GM19467 (cell line): ENCODE results near the gene TMEM260.
"Not testable (repeated sequence)": the region's sequence is repeated elsewhere in the genome, so short reads cannot be mapped to it uniquely, and the experiment has no call there.

ENCODE experiments used
- ATAC-seq: cut with Tn5 transposase; IDR thresholded peaks from one replicate; pipeline ENCODE4 v1.9.1; 2021; ENCODE audit warnings: mild to moderate bottlenecking, moderate library complexity; ENCODE audit not compliant: unreplicated experiment

TMEM260 gene

DNA sequence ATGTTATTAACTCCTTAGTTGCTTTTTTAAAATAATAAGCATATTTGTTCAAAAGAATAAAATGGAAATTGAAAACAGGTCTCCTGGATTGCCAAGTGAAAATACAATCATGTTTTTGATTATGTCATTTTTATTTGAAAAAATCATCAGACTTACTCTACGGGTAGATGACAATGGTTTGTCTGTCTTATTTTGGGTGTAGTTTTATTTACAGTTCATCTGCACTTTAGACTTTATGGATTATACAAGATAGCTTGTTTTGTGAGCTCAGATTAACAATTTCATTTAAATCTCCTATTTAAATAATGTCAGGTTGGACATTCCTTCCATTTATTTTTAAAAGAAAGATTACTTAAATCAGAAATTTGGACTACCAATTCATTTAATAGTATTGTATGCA is 14.8 kb downstream of the TMEM260 start:
- ATAC-seq = no peak

DNA sequence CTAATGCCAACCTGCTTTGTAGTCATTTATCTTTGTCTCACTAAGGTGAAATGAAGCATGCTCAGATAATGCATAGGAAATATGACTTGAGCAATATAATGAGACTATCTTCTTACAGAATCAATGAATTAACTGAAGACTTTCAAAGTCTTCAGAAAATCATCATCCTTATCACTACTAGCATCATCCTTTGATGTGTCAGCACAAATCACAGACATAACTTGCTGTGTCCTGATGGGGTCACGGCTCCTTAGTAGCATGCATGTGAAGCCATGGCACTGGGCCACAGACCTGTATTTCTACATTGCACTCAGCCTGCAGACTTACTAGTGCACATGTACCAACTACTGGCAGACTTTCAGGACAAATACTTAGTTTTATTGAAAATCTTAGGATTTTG is 18.9 kb downstream of the TMEM260 start:
- ATAC-seq = no peak

DNA sequence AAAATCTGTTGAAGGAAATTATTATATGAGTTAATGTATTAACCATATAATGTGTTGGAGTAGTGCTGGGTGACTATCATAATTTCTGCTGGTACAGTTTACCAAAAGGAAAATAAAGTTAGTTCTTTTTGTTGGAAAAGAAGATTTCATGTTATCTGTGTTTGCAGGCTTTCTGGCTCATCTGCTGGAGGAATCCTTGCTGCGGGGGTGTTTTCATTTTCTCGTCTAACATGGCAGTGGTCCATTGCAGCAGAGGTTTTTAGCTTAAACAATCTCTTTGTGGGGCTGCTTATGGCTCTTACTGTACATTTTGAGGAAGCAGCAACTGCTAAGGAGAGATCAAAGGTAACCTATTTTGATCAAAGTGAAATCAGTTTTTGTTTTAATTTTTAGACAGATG is 24.1 kb downstream of the TMEM260 start:
- ATAC-seq = no peak

DNA sequence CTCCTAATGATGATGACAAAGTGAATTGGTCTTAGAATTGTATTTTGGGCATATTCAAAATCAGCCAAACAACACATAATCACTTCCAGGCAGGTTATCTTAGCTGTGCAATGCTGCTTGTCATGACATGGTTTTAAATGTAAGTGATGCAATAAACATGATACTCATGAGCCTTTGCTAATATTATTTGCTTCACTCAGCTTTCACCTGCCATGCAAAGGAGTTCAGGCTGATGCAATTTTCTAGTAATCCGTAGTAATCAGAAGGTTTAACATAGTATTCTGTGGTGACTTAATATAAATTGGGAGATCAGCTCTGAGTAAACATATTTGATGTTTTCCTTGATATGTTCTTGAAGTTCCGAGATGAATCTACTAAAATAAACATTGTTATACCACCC is 29.1 kb downstream of the TMEM260 start:
- no peak for ATAC-seq

DNA sequence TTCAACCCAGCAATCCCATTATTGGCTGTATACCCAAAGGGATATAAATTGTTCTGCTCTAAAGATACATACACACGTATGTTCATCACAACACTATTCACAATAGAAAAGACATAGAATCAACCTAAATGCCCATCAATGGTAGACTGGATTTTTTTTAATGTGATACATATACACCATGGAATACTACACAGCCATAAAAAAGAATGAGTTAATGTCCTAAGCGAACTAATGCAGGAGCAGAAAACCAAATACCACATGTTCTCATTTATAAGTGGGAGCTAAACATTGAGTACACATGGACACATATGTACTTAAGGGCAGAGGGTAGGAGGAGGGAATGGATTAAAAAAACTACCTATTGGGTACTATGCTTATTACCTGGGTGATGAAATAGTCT is 32.1 kb downstream of the TMEM260 start:
- ATAC-seq = not testable (repeated sequence)

DNA sequence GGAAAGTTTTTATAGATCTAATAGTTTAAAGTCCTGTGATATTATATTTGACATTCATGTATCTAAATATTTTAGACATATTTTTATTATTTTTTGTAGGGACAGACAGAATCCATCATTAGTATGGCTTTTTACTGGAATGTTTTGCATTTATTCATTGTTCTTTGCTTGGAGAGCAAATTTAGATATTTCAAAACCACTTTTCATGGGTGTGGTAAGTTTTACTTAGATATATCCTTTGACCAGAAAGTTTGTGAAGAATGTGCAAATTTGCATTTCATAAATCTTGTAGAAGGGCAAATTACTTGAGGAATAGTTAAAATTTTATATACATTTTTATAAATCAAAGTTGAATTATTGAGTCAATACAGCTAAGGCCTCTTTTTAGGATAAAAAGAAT is 37.5 kb downstream of the TMEM260 start:
- ATAC-seq = no peak

DNA sequence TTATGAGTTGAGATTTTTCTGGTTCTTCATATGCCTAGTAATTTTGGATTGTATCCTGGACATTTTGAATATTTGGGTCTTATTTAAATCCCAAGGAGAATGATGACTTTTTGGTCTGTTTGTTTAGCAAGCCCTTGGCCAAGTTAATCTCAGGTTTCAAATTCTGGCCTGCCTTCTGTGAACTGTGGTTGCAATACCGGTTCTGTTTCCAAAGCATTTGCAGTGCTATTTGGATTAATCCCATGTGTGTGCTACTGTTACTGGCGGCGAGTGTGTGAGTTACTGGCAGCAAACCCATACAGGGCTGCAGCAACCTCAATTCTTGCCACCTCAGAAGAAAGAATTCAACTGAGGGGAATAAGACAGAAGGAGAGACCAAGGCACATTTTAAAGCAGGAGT is 51.1 kb downstream of the TMEM260 start:
- ATAC-seq = no peak

DNA sequence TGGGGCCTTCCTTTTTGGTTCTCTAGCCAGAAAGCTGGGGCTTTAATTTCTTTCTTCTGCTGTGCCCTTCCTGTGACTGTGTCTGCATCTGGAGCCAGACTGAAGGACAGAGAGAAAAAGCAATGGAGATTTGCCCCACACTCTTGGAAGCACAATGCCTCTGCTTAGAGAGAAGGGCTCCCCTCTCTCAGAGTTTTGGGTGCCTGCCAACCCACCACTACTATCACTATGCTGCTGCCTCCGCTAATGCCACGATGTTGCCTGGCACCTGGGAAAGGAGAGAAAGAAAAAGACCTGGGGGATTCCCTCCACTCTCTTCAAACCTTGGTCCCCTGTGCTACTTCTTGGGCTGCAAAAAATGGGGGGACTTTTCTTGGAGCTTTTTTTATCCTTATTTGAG is 52.6 kb downstream of the TMEM260 start:
- no peak for ATAC-seq

DNA sequence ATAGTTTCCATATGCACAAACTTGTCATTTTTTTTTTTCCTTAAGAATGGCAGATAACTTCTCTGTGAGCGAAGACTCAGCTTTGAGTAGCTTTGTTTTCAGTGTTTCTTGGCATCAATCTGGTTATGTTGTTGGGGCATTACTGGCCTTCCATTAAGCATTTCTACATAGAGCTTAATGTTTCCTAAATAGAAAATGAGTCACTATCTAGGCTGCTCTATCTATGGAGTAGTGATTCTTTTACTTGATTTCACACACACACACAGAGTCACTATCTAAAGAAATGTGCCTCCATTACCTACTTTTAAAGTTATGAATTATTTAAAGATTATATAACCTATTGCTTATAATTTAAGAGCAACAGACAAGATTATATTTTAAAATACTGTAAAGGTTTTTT is 53.9 kb downstream of the TMEM260 start:
- no peak for ATAC-seq

DNA sequence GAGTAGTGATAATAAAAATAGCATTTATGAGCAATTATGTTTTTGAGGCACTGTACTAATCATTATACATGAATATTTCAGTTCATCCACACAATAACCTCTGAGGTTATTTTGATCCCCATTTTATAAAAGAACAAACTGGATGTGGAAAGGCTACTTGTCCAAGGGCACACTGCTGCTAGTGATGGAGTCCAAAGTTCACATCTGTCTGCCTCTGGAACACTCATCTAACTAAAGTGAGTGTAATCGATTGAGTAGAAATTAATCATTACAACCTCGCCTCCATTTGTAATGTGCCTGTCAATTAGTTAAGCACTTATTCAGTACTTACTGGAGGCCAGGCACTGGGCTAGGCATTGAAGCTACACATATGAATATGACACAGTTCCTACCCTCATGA is 55.4 kb downstream of the TMEM260 start:
- no peak for ATAC-seq

DNA sequence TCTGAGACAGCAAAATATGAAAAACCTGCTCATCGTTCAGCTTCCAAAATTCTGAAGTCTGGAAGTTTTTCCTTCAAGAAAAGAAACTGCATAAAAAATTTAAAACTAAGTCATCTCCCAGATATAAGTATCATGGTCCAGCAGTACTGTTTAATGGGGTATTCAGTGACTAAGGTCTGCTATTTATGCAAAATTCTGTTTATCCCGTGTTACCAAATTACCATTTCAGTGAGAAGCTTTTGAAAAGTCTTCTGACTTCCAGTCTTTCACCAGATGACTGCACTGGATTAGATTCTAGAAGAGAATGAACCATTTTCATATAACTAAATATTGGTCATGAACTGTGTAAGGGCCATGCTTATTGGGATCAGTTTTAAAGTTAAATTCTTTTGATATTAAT is 67.9 kb downstream of the TMEM260 start:
- no peak for ATAC-seq

DNA sequence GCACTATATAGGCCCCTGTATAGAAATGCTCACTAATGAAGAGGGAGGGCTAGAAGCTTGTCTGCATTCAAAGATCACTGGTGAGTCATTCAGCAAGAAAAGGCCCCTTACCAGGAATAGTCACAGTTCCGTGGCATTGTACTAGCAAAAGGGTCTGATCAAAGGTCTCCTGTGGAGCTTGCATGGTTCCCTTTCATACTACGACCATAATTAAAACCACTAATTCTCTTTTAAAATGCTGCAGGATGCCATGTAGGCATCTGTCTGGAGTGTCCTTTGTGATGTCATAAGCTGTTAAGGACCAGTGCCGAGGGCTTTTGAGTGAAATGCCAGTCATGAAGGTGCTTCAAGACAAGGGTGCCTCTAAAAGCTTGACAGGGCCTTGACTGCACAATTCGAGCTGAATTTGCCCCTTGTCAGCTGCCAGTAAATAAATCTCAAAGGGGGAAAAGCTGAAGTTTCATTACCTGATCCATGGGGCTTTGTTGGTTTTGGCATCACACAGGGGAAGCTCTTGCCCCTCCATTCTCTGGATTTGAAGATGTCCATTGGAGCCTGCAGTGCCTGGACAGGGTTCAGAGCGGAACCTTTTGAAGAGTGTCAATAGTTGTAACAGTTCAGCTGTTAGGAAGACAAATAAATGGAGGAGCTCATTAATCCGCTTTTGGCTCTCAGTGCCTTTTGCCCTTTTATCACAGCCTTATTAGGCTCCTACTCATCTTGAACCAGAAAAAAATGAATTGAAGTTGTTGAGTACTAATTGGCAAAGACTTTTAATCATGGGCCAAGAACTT is 69.1 kb downstream of the TMEM260 start:
- no peak for ATAC-seq

DNA sequence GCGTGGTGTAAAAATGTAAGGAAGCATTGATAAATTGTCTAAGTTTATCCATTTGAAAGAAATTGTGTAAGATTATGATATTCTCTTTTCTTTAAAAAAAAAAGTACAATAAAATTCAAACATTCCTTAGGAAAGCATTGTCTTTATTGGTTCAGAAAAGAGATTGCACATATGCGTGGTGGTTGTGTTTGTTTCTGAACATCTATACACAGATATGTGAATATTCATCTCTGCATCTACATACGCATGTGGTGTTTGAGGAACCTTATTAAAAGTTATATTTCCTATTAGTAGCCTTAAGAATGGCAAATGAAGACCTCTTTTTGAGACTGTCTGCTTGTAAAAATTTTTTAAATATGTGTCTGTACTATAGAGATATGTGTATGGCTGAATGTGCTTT is 69.8 kb downstream of the TMEM260 start:
- ATAC-seq = no peak

DNA sequence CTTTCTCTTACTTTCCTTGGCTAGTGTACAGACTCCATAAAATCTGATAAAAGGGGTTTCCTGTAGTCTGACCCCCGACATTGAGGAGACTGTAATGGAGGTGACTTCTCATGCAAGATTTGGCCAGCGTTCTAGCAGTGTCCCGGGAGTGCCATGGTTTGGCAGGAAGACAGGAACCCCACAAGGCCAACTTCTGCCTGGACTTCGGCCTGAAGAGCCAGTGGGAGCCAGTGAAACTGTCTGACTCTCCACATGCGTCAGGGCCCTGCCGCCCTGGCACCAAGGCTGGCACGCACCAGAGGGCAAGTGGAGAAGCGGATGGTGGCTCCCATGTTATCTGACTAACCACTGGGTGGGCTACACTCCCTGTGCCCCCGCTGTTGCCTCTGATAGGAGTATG is 70.5 kb downstream of the TMEM260 start:
- ATAC-seq = no peak

DNA sequence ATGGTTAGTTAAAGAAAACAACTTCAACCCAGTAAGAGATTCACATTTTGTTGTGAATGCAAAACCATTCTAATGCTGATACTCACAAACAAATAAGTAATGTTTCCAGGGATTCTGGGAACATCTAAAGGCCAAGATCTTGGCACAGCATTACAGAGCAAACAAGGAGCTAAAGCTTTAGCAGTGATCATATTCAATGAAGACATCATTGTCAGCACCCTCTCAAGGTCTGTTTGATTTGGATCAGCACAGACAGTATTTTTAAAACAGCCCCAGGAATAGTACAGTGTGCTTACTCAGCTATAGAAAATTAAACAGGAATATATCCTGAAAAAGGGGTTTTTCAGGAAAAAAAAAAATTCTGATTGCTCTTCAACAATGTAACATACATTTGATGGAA is 71.4 kb downstream of the TMEM260 start:
- no peak for ATAC-seq

DNA sequence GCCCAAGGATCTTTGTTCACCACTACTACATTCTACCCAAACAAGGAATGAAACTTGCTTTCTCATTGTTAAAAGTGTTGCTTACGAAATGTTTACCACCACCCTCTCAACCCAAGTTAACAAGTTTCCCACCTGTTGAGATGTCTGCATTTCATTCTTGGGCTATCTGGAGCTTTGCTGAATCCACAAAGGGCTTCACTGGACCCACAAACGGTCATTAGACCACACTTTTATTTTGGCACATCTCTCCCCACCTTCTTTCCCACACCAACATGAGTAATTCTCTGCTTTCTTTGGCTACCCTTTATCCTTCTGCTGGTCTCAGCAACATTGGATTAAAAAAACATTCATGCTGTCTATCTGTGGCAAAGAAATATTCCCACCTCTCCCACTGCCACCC is 78.0 kb downstream of the TMEM260 start:
- ATAC-seq = no peak

DNA sequence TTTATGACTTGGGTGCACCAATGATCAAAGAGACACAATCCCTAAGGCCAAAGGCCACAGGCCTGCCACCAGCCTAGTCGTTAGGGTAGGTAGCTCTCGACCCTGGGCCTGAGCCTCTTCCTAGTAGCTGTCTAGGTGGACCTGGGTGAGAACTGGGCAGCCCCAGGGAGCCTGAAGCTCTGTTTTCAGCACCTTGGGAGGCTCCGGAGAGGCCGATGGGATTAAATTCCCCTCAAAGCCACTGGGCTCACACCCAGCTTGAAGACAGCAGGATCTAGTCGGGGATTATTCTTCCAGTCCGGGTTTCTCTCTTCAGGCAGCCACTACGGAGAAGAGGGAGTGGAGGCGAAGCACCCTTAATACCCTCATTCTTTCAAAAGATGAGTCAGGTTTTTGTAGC is 79.8 kb downstream of the TMEM260 start:
- ATAC-seq = no peak

DNA sequence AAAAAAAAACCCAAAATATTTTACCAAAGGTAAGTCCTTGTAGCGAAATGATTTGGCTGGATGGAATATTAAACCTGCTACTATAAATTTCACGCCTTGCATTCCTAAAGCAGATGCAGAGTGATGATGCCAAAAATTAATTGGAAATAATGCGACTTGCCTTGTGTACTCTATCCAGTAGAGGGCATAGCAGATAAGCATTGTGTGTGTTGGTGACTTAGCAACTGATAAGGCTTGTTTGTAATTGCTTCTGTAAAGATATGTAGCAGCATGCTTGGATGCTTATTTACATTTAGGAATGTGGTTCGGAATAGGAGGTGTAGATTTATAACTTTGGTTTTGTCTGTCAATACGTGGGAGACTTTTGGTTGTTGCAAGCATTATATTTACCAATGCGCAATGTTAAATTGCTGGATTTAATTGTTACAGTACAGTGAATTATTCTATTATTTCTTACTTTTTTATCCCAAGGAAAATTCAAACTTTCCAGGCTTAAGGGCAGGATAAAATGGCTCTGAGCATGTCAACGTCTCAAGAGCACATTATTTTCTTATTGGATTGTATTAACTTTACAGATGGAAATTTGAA is 80.5 kb downstream of the TMEM260 start:
- ATAC-seq = no peak

DNA sequence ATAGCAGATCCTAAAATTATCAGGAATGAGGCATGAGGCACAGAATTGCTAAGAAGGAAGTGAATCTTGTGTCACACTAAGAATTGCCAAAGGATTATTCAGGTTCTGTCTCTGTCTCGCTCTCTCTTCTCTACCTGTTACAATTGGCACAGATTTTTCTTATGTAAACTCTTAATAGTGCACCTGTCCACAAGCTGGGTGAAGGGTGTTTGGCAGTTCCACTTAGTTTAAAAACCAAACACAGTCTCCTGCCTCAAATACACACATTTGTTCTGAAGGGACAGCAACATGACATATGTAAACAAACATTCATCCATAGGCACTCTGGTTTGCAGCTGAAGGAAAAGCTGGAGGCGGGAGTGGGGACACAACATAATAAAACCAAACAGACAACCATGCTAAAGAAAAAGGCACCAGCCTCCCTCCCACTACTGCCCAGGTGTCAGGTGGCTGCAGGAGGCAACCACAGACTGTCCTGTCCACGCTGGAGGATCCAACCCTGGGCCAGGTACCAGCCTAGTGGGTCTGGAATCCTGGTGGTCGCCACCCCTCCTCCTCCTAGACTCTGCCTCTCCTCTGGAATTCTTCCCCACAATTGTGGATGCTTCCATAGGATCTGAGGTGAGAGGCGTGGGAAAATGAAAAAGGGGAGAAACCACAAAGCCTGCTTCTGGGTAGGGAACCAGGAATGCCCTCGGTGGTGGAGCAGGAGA is 81.2 kb downstream of the TMEM260 start:
- no peak for ATAC-seq

DNA sequence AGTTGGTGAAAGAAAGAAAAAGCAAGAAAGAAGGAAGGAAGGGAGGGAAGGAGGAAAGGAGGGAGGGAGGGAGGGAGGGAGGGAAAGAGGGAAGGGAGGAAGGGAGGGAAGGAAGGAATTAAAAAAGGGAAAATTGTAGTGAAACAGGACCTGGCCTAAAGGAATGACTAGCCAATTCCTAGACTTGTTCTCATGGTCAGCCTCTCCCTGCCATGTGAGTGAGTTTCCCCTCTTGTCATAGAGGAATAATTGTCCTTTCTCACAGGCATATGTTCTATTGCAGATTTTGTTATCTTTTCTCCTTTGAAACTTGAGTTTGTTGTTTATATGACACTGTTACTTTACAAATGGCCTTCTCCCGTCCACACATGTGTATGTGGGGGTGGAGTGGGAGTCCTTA is 81.9 kb downstream of the TMEM260 start:
- ATAC-seq = no peak

DNA sequence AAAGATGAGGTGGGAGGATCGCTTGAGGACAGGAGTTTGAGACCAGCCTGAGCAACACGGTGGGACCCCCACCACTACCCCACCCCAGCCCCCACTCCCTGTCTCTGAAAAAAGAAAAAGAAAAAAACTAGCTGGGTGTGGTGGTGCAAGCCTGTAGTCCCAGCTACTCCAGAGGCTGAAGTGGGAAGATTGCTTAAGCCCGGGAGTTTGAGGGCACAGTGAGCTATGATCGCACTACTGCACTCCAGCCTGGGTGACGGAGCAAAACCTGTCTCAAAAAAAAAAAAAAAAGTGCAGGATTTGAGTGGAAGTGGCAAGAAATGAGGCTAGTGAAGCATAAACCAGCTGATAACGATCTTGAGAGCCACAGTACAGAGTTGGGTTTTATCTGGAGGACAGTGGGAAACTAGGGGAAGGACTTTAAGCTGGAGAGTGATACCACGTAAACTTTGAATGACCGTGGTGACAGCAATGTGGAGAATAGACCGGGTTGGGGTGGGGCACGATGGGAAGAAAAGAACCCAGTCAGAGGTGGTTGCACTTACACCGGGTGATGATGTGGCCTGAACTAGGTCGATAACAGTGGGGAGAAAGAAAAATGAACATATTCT is 85.3 kb downstream of the TMEM260 start:
- ATAC-seq = no peak

DNA sequence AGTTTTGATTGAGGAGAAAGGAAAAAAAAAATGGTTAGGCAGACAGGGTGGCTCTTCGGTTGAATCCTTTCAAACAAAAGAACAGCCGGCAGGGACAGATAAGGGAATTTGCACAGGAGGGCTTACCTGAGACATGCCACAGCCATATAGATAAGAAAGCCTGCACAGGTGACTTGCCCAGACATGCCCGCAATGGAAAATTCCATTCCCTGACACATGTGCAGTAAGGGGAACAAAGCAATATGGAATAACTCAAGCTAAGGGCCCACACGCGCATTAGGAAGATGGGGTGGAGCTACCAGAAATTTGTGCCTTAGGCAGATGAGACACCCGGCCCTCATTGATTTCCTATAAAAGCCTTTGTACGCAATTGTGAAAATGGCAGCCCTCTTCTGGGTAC is 86.7 kb downstream of the TMEM260 start:
- no peak for ATAC-seq
